ENCODE measurements around the gene CHD3. TPM values are rescaled to one million over a fixed set of nuclear protein-coding genes. Genes with fewer than 3 reads are reported as not detected.

CHD3 gene
- total RNA-seq, 1 donor: 96.4 TPM

- H3K4me3 ChIP-seq (ENCODE audit: low read length): no peak overlapping the region
- no peaks in the 10 kb centered on the region for H3K27me3 ChIP-seq (ENCODE audit: insufficient read depth, low read length)
- H3K4me1 ChIP-seq (ENCODE audit: insufficient read depth, low read length): peaks cover 53% of the 10 kb centered on the region
- H3K9me3 ChIP-seq (ENCODE audit: low read depth, low read length): no peaks in the 10 kb centered on the region
These were observed 8.3 kb upstream of the CHD3 start for GRCh38 chr17:7880076-7880868.

GRCh38 chr17:7881276-7882054 lies 7.1 kb upstream of the CHD3 start:
- Histone ChIP-seq H3K4me1 (ENCODE audit: insufficient read depth, low read length) (peaks cover 53% of the 10 kb centered on the region), H3K4me3 (ENCODE audit: low read length) (no peak overlapping the region), H3K9me3 (ENCODE audit: low read depth, low read length) (no peaks in the 10 kb centered on the region), H3K27me3 (ENCODE audit: insufficient read depth, low read length) (no peaks in the 10 kb centered on the region)

- peaks cover 57% of the 10 kb centered on the region for H3K4me1 ChIP-seq (ENCODE audit: insufficient read depth, low read length)
- no peaks in the 10 kb centered on the region for H3K9me3 ChIP-seq (ENCODE audit: low read depth, low read length)
- H3K4me3 ChIP-seq (ENCODE audit: low read length): no peak overlapping the region
- no peaks in the 10 kb centered on the region for H3K27me3 ChIP-seq (ENCODE audit: insufficient read depth, low read length)
These were observed 6.5 kb upstream of the CHD3 start for GRCh38 chr17:7882068-7882467.

- peaks cover 60% of the 10 kb centered on the region for H3K4me1 ChIP-seq (ENCODE audit: insufficient read depth, low read length)
These were observed 6.0 kb upstream of the CHD3 start for GRCh38 chr17:7882629-7883028.

GRCh38 chr17:7883781-7884386 lies 4.7 kb upstream of the CHD3 start:
- Histone ChIP-seq H3K4me1 (ENCODE audit: insufficient read depth, low read length) (peaks cover 72% of the 10 kb centered on the region), H3K4me3 (ENCODE audit: low read length) (peak overlapping the region; percentile 10), H3K27me3 (ENCODE audit: insufficient read depth, low read length) (no peaks in the 10 kb centered on the region), H3K9me3 (ENCODE audit: low read depth, low read length) (no peaks in the 10 kb centered on the region)

More at GRCh38 chr17:7882629-7883028, 6.0 kb upstream of the CHD3 start:
- Histone ChIP-seq H3K4me3 (ENCODE audit: low read length) (no peak overlapping the region), H3K27me3 (ENCODE audit: insufficient read depth, low read length) (no peaks in the 10 kb centered on the region), H3K9me3 (ENCODE audit: low read depth, low read length) (no peaks in the 10 kb centered on the region)

GRCh38 chr17:7884581-7885366 lies 3.8 kb upstream of the CHD3 start:
- Histone ChIP-seq H3K4me3 (ENCODE audit: low read length) (peak overlapping the region; percentile 68), H3K4me1 (ENCODE audit: insufficient read depth, low read length) (peaks cover 77% of the 10 kb centered on the region), H3K27me3 (ENCODE audit: insufficient read depth, low read length) (no peaks in the 10 kb centered on the region), H3K9me3 (ENCODE audit: low read depth, low read length) (no peaks in the 10 kb centered on the region)

GRCh38 chr17:7885367-7886226 lies 3.0 kb upstream of the CHD3 start:
- peaks cover 77% of the 10 kb centered on the region for H3K4me1 ChIP-seq (ENCODE audit: insufficient read depth, low read length)
- H3K27me3 ChIP-seq (ENCODE audit: insufficient read depth, low read length): no peaks in the 10 kb centered on the region
- peak overlapping the region; percentile 68 for H3K4me3 ChIP-seq (ENCODE audit: low read length)
- no peaks in the 10 kb centered on the region for H3K9me3 ChIP-seq (ENCODE audit: low read depth, low read length)

GRCh38 chr17:7886227-7887037 lies 2.2 kb upstream of the CHD3 start:
- H3K4me3 ChIP-seq (ENCODE audit: low read length): peak overlapping the region; percentile 68
- no peaks in the 10 kb centered on the region for H3K9me3 ChIP-seq (ENCODE audit: low read depth, low read length)
- H3K27me3 ChIP-seq (ENCODE audit: insufficient read depth, low read length): no peaks in the 10 kb centered on the region
- peaks cover 72% of the 10 kb centered on the region for H3K4me1 ChIP-seq (ENCODE audit: insufficient read depth, low read length)

- H3K9me3 ChIP-seq (ENCODE audit: low read depth, low read length): no peaks in the 10 kb centered on the region
- peaks cover 69% of the 10 kb centered on the region for H3K4me1 ChIP-seq (ENCODE audit: insufficient read depth, low read length)
- H3K4me3 ChIP-seq (ENCODE audit: low read length): peak overlapping the region; percentile 68
- H3K27me3 ChIP-seq (ENCODE audit: insufficient read depth, low read length): no peaks in the 10 kb centered on the region
These were observed 1.5 kb upstream of the CHD3 start for GRCh38 chr17:7887038-7887481.

- peak overlapping the region; percentile 68 for H3K4me3 ChIP-seq (ENCODE audit: low read length)
- H3K27me3 ChIP-seq (ENCODE audit: insufficient read depth, low read length): no peaks in the 10 kb centered on the region
- no peaks in the 10 kb centered on the region for H3K9me3 ChIP-seq (ENCODE audit: low read depth, low read length)
- peaks cover 65% of the 10 kb centered on the region for H3K4me1 ChIP-seq (ENCODE audit: insufficient read depth, low read length)
These were observed 956 bp upstream of the CHD3 start for GRCh38 chr17:7887482-7888183.

GRCh38 chr17:7889166-7889955 lies 772 bp downstream of the CHD3 start:
- Histone ChIP-seq H3K4me1 (ENCODE audit: insufficient read depth, low read length) (peaks cover 54% of the 10 kb centered on the region), H3K27me3 (ENCODE audit: insufficient read depth, low read length) (no peaks in the 10 kb centered on the region), H3K4me3 (ENCODE audit: low read length) (no peak overlapping the region), H3K9me3 (ENCODE audit: low read depth, low read length) (no peaks in the 10 kb centered on the region)

- Histone ChIP-seq H3K4me1 (ENCODE audit: insufficient read depth, low read length) (peaks cover 31% of the 10 kb centered on the region), H3K27me3 (ENCODE audit: insufficient read depth, low read length) (no peaks in the 10 kb centered on the region), H3K4me3 (ENCODE audit: low read length) (no peak overlapping the region), H3K9me3 (ENCODE audit: low read depth, low read length) (no peaks in the 10 kb centered on the region)
These were observed 4.7 kb downstream of the CHD3 start for GRCh38 chr17:7893187-7893880.
